BJ (cell line): Measurements from ENCODE around the gene DRC7. TPM values are rescaled to one million over a fixed set of nuclear protein-coding genes. Genes with fewer than 3 reads are reported as not detected.

ENCODE experiments used
- CTCF ChIA-PET: fragments of 350-600 bp; formaldehyde crosslinking; extraction: SDS; loops from one replicate; lab custom pipeline; 2021; ENCODE audit warnings: antibody characterized with exemption, inconsistent platforms; lab: Yijun Ruan, JAX
- POLR2A ChIA-PET: fragments of 300-600 bp; sonication (Branson Sonifier 250); formaldehyde crosslinking; extraction: SDS; loops from one replicate; lab custom pipeline; 2021; ENCODE audit warnings: antibody characterized with exemption; lab: Charles Lee
- DNase-seq: peaks from one replicate; pipeline ENCODE4 v3.0.0-alpha.2; 2011; ENCODE audit warnings: low read depth
- H3K27me3 ChIP-seq: 2 replicates; pipeline ENCODE4 v1.6.0; 2011; ENCODE audit warnings: low read length; ENCODE audit not compliant: control insufficient read depth, insufficient read depth
- H3K36me3 ChIP-seq: 2 replicates; pipeline ENCODE4 v1.5.1; 2011; ENCODE audit warnings: low read length; ENCODE audit not compliant: control insufficient read depth, insufficient read depth
- H3K4me3 ChIP-seq: 2 replicates; pipeline ENCODE4 v1.5.1; 2011; ENCODE audit warnings: low read depth, mild to moderate bottlenecking, control low read depth, low read length
- polyA minus RNA-seq: library from RNA; depleted of rRNA, polyadenylated mRNA; stranded (reverse); fragments of >200 nt; gene quantifications from 2 replicates; pipeline ENCODE4 v1.2.3, GENCODE V29; 2011; rRNA and poly(A)+ RNA removed
- polyA plus RNA-seq: library from polyadenylated mRNA; depleted of rRNA; stranded (reverse); fragments of >200 nt; gene quantifications from 2 replicates; pipeline ENCODE4 v1.2.3, GENCODE V29; 2011; rRNA removed
- TF ChIP-seq, protein P1 (sequence below): IDR thresholded peaks from 2 replicates; pipeline ENCODE4 v1.5.1; 2011; ENCODE audit warnings: low read depth, mild to moderate bottlenecking, control low read depth, inconsistent platforms, low read length, moderate library complexity; ENCODE audit not compliant: insufficient read depth

Gene DRC7, protein sequence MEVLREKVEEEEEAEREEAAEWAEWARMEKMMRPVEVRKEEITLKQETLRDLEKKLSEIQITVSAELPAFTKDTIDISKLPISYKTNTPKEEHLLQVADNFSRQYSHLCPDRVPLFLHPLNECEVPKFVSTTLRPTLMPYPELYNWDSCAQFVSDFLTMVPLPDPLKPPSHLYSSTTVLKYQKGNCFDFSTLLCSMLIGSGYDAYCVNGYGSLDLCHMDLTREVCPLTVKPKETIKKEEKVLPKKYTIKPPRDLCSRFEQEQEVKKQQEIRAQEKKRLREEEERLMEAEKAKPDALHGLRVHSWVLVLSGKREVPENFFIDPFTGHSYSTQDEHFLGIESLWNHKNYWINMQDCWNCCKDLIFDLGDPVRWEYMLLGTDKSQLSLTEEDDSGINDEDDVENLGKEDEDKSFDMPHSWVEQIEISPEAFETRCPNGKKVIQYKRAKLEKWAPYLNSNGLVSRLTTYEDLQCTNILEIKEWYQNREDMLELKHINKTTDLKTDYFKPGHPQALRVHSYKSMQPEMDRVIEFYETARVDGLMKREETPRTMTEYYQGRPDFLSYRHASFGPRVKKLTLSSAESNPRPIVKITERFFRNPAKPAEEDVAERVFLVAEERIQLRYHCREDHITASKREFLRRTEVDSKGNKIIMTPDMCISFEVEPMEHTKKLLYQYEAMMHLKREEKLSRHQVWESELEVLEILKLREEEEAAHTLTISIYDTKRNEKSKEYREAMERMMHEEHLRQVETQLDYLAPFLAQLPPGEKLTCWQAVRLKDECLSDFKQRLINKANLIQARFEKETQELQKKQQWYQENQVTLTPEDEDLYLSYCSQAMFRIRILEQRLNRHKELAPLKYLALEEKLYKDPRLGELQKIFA
- polyA plus RNA-seq (not detected in 2 replicates), polyA minus RNA-seq (not detected in 2 replicates)

DNA sequence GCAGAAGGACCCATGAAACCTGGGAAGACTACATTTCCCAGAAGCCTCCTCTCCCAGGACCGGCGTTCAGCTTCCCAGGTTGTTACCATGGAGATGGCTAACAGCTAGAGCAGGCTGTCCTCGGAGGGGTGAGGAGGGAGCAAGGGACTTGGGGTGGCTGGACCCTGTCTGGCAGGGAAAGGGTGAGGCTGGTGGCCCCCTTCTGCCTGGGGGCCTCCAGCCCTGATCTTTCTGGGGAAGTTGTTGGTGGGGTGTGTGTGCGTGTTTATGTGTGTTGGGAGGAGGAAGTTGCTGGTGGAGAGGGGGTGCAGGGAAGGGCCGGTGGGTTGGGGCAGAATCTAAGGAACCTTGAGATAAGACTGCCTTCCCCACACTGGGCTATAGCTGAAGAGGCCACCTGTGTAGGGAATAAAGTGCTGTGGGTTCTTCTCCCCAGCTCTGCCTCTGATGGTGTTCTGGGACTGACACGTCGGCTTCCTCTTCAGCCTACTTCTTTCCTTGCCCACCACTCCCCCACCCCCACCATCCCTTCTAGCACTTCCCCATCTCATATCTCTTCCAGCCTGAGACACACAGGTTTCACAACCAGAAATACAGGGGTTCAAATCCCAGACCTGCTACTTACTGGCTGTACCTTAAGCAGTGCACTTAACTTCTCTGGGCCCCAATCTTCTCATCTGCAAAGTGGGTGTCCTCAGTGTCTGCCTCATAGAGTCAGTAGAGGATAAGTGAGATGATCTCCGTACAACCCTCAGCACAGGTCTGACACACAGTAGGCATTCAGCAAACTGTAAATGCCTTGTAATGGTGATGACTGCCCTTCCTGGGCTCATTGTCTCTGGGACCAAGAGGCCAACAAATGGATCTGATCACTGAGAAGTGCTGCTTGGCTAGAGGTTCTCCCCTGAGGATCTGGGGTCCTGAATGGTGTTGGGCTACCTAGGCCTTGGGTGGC is at the start of gene DRC7:
Gene DRC7 (plus strand): TSS at position 82 of the 955 bp plus-strand sequence. CDS start 3,144 bp downstream, outside the sequence.
- Histone ChIP-seq H3K36me3 (no peaks in the 10 kb centered on the region), H3K4me3 (no peak within 1 kb of the TSS), H3K27me3 (peaks cover 7% of the 10 kb centered on the region)
- TF ChIP-seq, protein P1, sequence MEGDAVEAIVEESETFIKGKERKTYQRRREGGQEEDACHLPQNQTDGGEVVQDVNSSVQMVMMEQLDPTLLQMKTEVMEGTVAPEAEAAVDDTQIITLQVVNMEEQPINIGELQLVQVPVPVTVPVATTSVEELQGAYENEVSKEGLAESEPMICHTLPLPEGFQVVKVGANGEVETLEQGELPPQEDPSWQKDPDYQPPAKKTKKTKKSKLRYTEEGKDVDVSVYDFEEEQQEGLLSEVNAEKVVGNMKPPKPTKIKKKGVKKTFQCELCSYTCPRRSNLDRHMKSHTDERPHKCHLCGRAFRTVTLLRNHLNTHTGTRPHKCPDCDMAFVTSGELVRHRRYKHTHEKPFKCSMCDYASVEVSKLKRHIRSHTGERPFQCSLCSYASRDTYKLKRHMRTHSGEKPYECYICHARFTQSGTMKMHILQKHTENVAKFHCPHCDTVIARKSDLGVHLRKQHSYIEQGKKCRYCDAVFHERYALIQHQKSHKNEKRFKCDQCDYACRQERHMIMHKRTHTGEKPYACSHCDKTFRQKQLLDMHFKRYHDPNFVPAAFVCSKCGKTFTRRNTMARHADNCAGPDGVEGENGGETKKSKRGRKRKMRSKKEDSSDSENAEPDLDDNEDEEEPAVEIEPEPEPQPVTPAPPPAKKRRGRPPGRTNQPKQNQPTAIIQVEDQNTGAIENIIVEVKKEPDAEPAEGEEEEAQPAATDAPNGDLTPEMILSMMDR, result no peak
- ChIA-PET CTCF (interaction anchor here (0.7 kb wide), 1 partner anchor 12 kb away, joined by 3 read pairs; no protein-coding TSS in a partner anchor), POLR2A (no interaction called here)
- DNase-seq, result no peak

DNA sequence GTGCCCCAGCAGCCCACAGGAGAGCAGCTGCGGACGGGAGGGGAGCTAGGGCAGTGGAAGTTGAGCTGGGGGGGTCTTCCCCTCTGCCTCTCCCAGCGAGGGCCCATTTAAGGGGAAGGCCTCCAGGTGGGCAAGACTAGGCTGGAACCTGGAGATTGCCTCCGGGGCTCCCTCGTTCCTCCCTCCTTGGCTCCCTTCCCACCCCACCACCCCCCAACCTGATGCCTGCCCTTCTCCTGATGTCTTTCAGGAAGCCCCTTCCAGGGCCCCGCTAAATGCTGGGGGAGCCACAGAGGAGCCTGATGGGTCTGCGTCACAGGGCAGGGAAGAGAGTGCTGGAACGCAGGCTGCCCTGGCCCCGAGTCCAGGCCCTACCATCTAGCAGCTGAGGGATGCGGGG is 49.4 kb upstream of the DRC7 start:
- ChIA-PET POLR2A (no interaction called here), CTCF (interaction anchor here (1.3 to 6.1 kb wide), 4 partner anchors 8 to 66 kb away, joined by 4 to 126 read pairs (median 80); no protein-coding TSS in a partner anchor)
- no peak for DNase-seq
- no peak overlapping the region for H3K4me3 ChIP-seq
- TF ChIP-seq, protein P1, result no peak
- H3K36me3 ChIP-seq, result no peaks in the 10 kb centered on the region
- no peaks in the 10 kb centered on the region for H3K27me3 ChIP-seq

DNA sequence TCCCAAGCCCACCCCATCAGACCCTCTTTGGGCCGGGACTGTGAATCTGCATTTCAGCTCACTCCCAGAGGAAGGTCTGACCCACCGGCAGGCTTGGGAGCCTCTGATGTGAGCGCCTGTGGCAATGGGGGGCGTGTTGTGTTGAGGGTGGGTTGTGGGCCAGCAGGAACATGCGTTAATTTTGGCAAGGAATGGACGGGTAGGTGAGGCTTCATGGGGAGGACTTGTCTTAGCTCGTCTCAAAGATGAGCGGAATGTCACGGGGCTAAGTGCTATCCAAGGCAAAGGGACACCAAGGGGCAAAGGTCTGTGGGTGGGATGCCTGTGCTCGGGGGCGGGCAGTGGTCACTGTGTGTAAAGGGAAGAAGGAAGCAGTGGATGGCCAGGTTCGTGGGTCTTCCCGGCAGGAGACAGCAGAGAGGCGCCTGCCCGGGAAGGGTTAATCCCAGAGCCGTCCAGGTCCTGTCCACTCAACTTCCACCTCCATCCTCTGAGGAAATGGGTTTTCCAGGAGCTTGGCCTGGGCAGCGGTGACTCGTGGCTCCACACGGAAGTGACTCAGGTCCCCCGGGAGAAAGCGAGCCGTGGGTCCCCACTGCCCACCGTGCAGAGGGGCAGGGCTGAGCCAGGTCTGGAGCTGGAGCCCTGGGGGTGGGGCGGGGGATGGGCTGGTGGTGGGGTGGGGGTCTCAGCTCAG is 48.8 kb upstream of the DRC7 start:
- TF ChIP-seq, protein P1, result no peak
- CTCF ChIA-PET, result interaction anchor here (1.3 to 6.1 kb wide), 5 partner anchors 9 to 67 kb away, joined by 4 to 126 read pairs (median 80); partner anchors contain the start of gene ADGRG1

DNA sequence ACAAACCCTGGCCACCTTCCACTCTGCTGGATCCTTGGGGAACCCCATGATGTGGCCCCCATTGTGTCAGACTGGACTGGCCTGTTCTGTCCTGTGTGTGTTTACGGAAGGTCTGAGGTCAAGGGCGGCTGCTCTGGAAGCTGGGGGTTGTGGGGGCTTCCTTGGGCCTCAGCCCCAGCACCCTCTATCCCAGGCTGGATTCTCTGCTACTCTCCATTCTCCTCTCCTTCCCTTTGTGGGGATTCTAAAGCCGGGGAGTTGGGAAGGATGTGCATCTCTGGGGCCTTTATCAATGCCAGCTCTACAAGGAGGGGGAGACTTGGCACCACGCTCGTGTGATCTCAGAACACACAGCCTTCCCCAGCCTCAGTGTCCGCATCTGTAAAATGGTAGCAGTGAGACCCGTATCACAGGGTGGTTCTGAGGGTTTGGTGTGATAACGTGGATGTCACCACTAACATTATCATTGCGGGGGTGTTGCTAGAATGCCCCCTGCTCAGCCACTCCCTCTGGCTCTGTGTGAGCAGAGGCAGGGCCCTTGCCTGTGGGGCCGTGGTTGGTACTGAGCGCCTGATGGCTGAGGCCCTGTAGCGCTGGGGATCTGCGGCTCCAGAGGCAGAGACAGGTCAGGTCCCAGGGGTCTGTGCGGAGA is 48.1 kb upstream of the DRC7 start:
- ChIA-PET CTCF (interaction anchor here (1.3 to 6.1 kb wide), 7 partner anchors 9 to 68 kb away, joined by 4 to 126 read pairs (median 63); partner anchors contain the start of gene ADGRG1), POLR2A (no interaction called here)
- Histone ChIP-seq H3K4me3 (no peak overlapping the region), H3K27me3 (no peaks in the 10 kb centered on the region), H3K36me3 (no peaks in the 10 kb centered on the region)
- DNase-seq, result no peak
- TF ChIP-seq, protein P1, result no peak

More for the DNA sequence above, 48.8 kb upstream of the DRC7 start:
- Histone ChIP-seq H3K4me3 (no peak overlapping the region), H3K27me3 (no peaks in the 10 kb centered on the region), H3K36me3 (no peaks in the 10 kb centered on the region)
- POLR2A ChIA-PET, result no interaction called here
- DNase-seq, result no peak
